ENCODE results near the gene CTIF. TPM values are rescaled to one million over a fixed set of nuclear protein-coding genes. Genes with fewer than 3 reads are reported as not detected.

The CTIF gene
- total RNA-seq, 1 experiment from 2014 or later = 5.8 TPM

- Histone ChIP-seq H4K20me1 (ENCODE audit: low read length) (no peaks in the 10 kb centered on the region), H3F3A (ENCODE audit: low read length, unreplicated experiment) (no peaks in the 10 kb centered on the region), H3K9ac (ENCODE audit: low read length) (no peak overlapping the region), H3K79me2 (ENCODE audit: low read length) (no peaks in the 10 kb centered on the region), H3K4me2 (ENCODE audit: low read length) (no peak overlapping the region), H3K27me3 (ENCODE audit: low read length) (no peaks in the 10 kb centered on the region), H3K4me1 (ENCODE audit: insufficient read depth, low read length) (peaks cover 21% of the 10 kb centered on the region), H3K9me3 (ENCODE audit: low read length) (no peaks in the 10 kb centered on the region), H3K36me3 (ENCODE audit: low read depth, low read length) (no peaks in the 10 kb centered on the region), H3K9me2 (replicated peaks; ENCODE audit: low read length) (no peaks in the 10 kb centered on the region), H3K27ac (ENCODE audit: low read length) (no peak overlapping the region), H2AFZ (ENCODE audit: low read length) (no peak overlapping the region), H3K4me3 (ENCODE audit: low read length) (no peak overlapping the region)
- BruUV-seq (replicated peaks) = no TSS peak
- TF ChIP-seq EZH2phosphoT487 (IDR thresholded peaks at IDR 0.05; ENCODE audit: borderline replicate concordance, low read length) (no peak), EZH2 (IDR thresholded peaks at IDR 0.05; ENCODE audit: low read length, unreplicated experiment) (no peak), CTCF (conservative IDR thresholded peaks at IDR 0.05; ENCODE audit: low read depth, low read length) (no peak)
- ATAC-seq (no peak), DNase-seq (no peak)
- intact Hi-C loops (cut with micrococcal nuclease) = no loop called here
- POLR2A ChIA-PET (ENCODE audit: unreplicated experiment) = no interaction called here
- CTCF ChIA-PET = no interaction called here
Observed at GRCh38 chr18:48904847-48905394, 366.1 kb downstream of the CTIF start.

DNA sequence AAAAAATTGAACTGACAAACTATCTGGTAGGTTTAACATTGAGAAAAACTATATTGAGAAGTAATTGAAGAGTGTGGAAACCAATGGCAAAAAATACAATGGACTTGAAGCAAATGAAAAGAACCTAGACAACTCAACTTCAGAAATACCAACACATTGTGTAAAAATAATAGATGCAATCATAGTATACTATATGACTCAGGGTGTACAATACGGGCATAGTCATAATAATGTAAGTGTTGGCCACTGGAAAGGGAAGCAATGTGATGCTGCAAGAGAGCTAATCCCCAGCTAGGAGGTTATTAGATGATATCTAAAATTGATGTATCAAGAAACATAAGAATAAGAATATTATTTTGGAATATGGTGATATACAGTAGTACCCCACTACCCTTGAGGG is 366.7 kb downstream of the CTIF start:
- H3K27me3 ChIP-seq (ENCODE audit: low read length) = no peaks in the 10 kb centered on the region
- peak; percentile 43; the same call in 1 of the 2 replicates for ATAC-seq

More for the DNA sequence above, 366.7 kb downstream of the CTIF start:
- no peaks in the 10 kb centered on the region for H4K20me1 ChIP-seq (ENCODE audit: low read length)
- no peak overlapping the region for H2AFZ ChIP-seq (ENCODE audit: low read length)
- no peaks in the 10 kb centered on the region for H3K9me3 ChIP-seq (ENCODE audit: low read length)
- no peak overlapping the region for H3K9ac ChIP-seq (ENCODE audit: low read length)
- no peaks in the 10 kb centered on the region for H3K79me2 ChIP-seq (ENCODE audit: low read length)
- H3K36me3 ChIP-seq (ENCODE audit: low read depth, low read length) = no peaks in the 10 kb centered on the region
- no peaks in the 10 kb centered on the region for H3F3A ChIP-seq (ENCODE audit: low read length, unreplicated experiment)
- H3K4me2 ChIP-seq (ENCODE audit: low read length) = no peak overlapping the region
- H3K9me2 ChIP-seq (replicated peaks; ENCODE audit: low read length) = no peaks in the 10 kb centered on the region
- BruUV-seq (replicated peaks) = no TSS peak
- ChIA-PET CTCF (no interaction called here), POLR2A (ENCODE audit: unreplicated experiment) (no interaction called here)
- TF ChIP-seq CTCF (conservative IDR thresholded peaks at IDR 0.05; ENCODE audit: low read depth, low read length) (no peak), EZH2 (IDR thresholded peaks at IDR 0.05; ENCODE audit: low read length, unreplicated experiment) (no peak), EZH2phosphoT487 (IDR thresholded peaks at IDR 0.05; ENCODE audit: borderline replicate concordance, low read length) (no peak)
- peaks cover 21% of the 10 kb centered on the region for H3K4me1 ChIP-seq (ENCODE audit: insufficient read depth, low read length)
- no peak overlapping the region for H3K4me3 ChIP-seq (ENCODE audit: low read length)
- peak; percentile 29 for DNase-seq
- intact Hi-C loops (cut with micrococcal nuclease) = no loop called here
- H3K27ac ChIP-seq (ENCODE audit: low read length) = no peak overlapping the region
